ENCODE results near the gene CDKL1. TPM values are rescaled to one million over a fixed set of nuclear protein-coding genes. Genes with fewer than 3 reads are reported as not detected.
A peak's percentile ranks its signal among the peaks of the same experiment; 100 is the strongest.

The CDKL1 gene
- total RNA-seq, 2 donors from 2014 or later = 16.2 to 36.2 TPM

DNA sequence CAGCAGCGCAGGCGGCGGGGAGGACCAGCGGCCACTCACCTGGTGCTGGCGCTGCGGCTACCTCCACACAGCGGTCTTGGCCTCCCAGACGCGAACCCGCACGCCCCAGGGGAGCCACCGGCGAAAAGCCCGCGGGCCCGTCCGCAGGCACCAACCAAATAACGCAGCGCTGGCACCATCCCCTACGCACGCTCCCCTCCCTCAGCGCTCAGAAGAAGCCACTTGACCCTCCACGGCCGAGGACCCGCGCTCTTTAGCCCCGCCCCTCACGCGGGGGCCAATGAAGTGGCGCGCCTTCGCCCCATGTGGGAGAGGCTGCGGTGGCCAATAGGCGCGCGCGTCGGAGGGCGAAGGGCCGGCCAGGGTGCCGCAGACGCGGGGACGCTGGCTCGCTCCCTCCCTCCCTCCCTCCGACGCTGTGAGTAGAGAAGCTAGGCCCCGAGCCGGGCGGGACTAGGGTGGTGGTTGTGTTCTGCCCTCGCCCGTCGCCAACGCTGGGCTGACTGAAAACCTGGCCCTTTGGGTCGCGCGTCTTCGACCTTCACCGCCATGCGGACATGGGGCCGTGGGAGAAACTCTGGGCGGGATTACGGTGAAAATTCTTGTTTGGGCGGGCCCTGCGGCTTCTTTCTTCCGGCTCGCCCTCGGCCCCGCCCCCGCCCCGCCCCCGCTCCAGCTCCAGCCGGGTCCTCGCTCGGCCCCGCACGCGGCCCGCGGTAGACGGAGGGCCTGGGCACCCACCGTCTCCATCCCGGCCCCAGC lies 84.5 kb downstream of the CDKL1 start, which contains the start of the genes DMAC2L and L2HGDH:
DMAC2L (plus strand) TSS at position 353 of the 762 bp plus-strand sequence. CDS start 9,164 bp downstream, outside the sequence.
L2HGDH (minus strand) TSS at position 258 of the 762 bp plus-strand sequence; CDS start at position 179, 79 bp downstream.
- peaks cover 6% of the 10 kb centered on the region for H3K4me1 ChIP-seq
- no peaks in the 10 kb centered on the region for H3K27me3 ChIP-seq
- peak; percentile 97 for DNase-seq
- H3K27ac ChIP-seq = peak within 1 kb of the TSS; percentile 82
- H3K9me3 ChIP-seq = no peaks in the 10 kb centered on the region
- peak within 1 kb of the TSS; percentile 91 for H3K4me3 ChIP-seq
- peak within 1 kb of the TSS; percentile 89 to 98 for H3K9ac ChIP-seq (ENCODE audit: low read depth in 2 of 2, low read length in 2 of 2)
- H3K36me3 ChIP-seq = no peaks in the 10 kb centered on the region
- TF ChIP-seq, protein P1, sequence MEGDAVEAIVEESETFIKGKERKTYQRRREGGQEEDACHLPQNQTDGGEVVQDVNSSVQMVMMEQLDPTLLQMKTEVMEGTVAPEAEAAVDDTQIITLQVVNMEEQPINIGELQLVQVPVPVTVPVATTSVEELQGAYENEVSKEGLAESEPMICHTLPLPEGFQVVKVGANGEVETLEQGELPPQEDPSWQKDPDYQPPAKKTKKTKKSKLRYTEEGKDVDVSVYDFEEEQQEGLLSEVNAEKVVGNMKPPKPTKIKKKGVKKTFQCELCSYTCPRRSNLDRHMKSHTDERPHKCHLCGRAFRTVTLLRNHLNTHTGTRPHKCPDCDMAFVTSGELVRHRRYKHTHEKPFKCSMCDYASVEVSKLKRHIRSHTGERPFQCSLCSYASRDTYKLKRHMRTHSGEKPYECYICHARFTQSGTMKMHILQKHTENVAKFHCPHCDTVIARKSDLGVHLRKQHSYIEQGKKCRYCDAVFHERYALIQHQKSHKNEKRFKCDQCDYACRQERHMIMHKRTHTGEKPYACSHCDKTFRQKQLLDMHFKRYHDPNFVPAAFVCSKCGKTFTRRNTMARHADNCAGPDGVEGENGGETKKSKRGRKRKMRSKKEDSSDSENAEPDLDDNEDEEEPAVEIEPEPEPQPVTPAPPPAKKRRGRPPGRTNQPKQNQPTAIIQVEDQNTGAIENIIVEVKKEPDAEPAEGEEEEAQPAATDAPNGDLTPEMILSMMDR (IDR thresholded peaks at IDR 0.05) = no peak
- intact Hi-C loops (cut with DNase I) = loop anchor here (10.0 kb wide), 1 partner anchor 463 kb away; no protein-coding TSS in a partner anchor

DNA sequence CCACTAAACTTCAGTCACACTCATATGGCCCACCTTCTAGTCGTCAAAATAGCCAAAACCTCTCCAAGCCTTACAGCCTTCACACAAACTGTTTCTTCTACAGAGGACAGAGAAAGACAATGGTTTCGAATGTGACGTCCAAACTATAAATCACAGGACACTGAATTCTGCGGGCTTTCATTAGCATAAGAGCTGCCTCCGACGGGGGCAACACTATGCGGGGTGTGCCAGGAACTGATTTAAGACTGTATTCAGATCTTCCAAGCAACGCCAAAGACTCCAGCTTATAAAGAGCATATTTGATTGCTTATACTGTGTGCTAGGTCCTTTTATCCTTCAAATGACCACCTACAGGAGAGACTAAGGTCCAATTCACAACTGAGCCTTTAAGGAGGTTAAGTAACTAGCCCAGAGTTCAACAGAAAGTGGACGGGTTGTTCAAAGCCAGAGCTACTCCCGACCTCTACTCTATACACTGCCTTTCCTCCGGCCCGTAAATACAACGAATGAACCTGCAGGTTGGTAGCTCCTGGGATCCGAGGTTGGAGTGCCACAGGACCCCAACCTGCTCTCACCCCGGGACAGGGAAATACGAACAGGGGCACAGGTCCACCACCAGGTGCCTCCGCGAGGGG lies 85.2 kb downstream of the CDKL1 start:
- intact Hi-C loops (cut with DNase I) = loop anchor here (10.0 kb wide), 1 partner anchor 463 kb away; no protein-coding TSS in a partner anchor
- Histone ChIP-seq H3K4me1 (peaks cover 6% of the 10 kb centered on the region), H3K27me3 (no peaks in the 10 kb centered on the region), H3K36me3 (no peaks in the 10 kb centered on the region), H3K4me3 (peak overlapping the region; percentile 91), H3K9ac (ENCODE audit: low read depth in 2 of 2, low read length in 2 of 2) (peak overlapping the region; percentile 89 to 98), H3K27ac (peak overlapping the region; percentile 82), H3K9me3 (no peaks in the 10 kb centered on the region)
- peak; percentile 25 for DNase-seq
- TF ChIP-seq, protein P1 (IDR thresholded peaks at IDR 0.05) = peak; percentile 45

DNA sequence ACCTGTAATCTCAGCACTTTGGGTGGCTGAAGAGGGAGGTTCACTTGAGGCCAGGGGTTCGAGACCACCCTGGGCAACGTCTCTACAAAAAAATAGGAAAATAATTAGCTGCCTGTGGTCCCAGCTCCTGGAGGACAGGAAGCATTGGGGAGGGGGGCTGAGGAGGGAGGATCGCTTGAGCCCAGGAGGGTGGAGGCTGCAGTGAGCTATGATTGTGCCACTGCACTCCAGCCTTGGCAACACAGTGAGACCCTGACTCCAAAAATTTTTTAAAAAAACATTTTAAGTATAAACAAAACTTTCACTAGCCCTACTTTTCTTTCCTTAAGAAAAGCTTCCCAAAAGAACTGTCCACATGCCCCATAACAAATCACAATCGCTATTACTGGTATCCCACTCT lies 86.2 kb downstream of the CDKL1 start:
- Histone ChIP-seq H3K9me3 (no peaks in the 10 kb centered on the region), H3K27ac (no peak overlapping the region), H3K4me3 (no peak overlapping the region), H3K27me3 (no peaks in the 10 kb centered on the region), H3K36me3 (no peaks in the 10 kb centered on the region), H3K4me1 (peaks cover 6% of the 10 kb centered on the region), H3K9ac (ENCODE audit: low read depth in 2 of 2, low read length in 2 of 2) (no peak overlapping the region)
- intact Hi-C loops (cut with DNase I) = loop anchor here (10.0 kb wide), 1 partner anchor 464 kb away; no protein-coding TSS in a partner anchor
- TF ChIP-seq, protein P1 (IDR thresholded peaks at IDR 0.05) = no peak
- DNase-seq = no peak

DNA sequence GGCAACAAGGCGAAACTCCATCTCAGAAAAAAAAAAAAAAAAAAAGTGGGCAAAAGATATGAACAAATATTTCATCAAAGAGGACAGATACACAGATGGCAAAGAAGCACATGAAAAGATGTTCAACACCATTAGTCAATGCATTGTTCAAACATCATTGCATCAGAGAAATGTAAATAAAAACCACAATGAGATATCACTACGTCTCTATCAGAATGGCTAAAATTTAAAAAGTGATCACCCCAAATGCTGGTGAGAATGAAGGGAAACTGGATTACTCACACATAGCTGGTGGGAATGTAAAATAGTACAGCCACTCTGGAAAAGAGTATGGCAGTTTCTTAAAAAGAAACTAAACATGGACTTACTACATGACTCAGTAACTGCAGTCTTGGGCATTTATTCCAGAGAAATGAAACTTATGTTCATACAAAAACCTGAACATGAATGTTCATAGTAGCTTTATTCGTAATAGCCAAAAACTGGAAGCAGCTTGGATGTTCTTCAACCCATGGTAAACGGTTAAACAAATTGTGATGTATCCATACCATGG lies 88.2 kb downstream of the CDKL1 start:
- Histone ChIP-seq H3K9ac (ENCODE audit: low read depth in 2 of 2, low read length in 2 of 2) (no peak overlapping the region), H3K9me3 (no peaks in the 10 kb centered on the region), H3K4me1 (peaks cover 6% of the 10 kb centered on the region), H3K36me3 (no peaks in the 10 kb centered on the region), H3K4me3 (no peak overlapping the region), H3K27ac (no peak overlapping the region), H3K27me3 (no peaks in the 10 kb centered on the region)
- intact Hi-C loops (cut with DNase I) = no loop called here
- TF ChIP-seq, protein P1 (IDR thresholded peaks at IDR 0.05) = no peak
- no peak for DNase-seq

DNA sequence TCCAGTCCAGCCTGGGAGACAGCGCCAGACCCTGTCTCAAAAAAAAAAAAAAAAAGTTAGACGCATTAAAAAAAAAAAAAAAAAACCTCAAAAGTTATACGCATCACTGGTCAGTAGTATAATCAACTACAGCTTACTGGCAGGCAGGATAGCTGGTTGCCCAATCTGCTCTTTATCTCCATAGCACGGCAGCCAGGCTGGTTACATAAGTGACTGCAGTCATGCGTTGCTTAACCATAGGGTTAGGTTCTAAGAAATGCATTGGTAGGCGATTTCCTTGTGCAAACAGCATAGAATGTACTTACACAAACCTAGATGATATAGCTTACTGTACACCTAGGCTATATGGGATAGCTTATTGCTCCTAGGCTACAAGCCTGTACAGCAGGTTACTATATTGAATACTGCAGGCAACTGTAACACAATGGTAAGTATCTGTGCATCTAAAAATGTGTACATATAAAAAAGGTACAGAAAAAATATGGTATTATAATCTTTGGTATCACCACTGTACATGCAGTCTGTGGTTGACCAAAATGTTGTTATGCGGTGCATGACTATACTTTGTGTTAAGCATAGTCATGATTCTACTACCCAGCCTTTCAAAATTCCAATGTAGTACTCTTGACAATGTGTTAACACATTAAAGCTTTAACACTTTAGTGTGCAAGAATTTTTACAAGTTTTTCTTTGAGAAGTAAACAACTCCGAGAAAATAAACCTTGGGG lies 92.8 kb downstream of the CDKL1 start:
- Histone ChIP-seq H3K9me3 (no peaks in the 10 kb centered on the region), H3K4me3 (no peak overlapping the region), H3K9ac (ENCODE audit: low read depth in 2 of 2, low read length in 2 of 2) (no peak overlapping the region), H3K27ac (no peak overlapping the region), H3K4me1 (no peaks in the 10 kb centered on the region), H3K27me3 (no peaks in the 10 kb centered on the region), H3K36me3 (no peaks in the 10 kb centered on the region)
- TF ChIP-seq, protein P1 (IDR thresholded peaks at IDR 0.05) = no peak
- intact Hi-C loops (cut with DNase I) = no loop called here
- no peak for DNase-seq

Measured in colonic mucosa (tissue), 4 donors.